KOPT-K1 (cell line): ENCODE data around the gene SQOR.
A peak's percentile ranks its signal among the peaks of the same experiment; 100 is the strongest.

Source experiments
- H3K27ac ChIP-seq: fragments of 200-600 bp; sonication (generic); 2 replicates; pipeline ENCODE4 v1.5.1; 2016; ENCODE audit warnings: antibody characterized with exemption, mild to moderate bottlenecking, low read depth, low read length; ENCODE audit not compliant: poor library complexity, severe bottlenecking
- H3K36me3 ChIP-seq: fragments of 200-600 bp; sonication (generic); 2 replicates; pipeline ENCODE4 v1.5.1; 2017; ENCODE audit warnings: antibody characterized with exemption, mild to moderate bottlenecking, low read length, moderate library complexity; ENCODE audit not compliant: insufficient read depth
- H3K9me3 ChIP-seq: fragments of 200-600 bp; sonication (generic); 2 replicates; pipeline ENCODE4 v1.5.1; 2017; ENCODE audit warnings: antibody characterized with exemption, low read length, mild to moderate bottlenecking; ENCODE audit not compliant: insufficient read depth, poor library complexity, severe bottlenecking

SQOR gene

DNA sequence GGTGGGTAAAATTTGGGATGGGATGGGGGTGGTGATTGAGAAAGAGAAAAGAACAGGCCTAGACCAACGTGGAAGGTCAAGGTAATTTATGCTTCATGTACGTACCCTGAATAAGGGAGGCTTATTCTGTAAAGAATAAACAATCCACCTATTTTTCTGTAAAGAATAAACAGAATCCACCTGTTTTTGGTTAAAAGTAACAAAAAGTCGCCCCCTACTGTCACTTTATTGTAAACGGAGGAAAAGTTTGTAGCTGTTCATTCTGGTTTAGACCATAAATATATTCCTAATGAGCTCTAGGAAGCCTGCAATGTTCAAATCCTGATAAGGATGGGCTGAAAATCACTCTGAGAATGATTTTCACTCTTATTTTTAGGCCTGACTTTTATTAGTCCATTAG lies 23.5 kb upstream of the SQOR start:
- Histone ChIP-seq H3K9me3 (no peaks in the 10 kb centered on the region), H3K36me3 (peaks cover 17% of the 10 kb centered on the region), H3K27ac (no peak overlapping the region)

DNA sequence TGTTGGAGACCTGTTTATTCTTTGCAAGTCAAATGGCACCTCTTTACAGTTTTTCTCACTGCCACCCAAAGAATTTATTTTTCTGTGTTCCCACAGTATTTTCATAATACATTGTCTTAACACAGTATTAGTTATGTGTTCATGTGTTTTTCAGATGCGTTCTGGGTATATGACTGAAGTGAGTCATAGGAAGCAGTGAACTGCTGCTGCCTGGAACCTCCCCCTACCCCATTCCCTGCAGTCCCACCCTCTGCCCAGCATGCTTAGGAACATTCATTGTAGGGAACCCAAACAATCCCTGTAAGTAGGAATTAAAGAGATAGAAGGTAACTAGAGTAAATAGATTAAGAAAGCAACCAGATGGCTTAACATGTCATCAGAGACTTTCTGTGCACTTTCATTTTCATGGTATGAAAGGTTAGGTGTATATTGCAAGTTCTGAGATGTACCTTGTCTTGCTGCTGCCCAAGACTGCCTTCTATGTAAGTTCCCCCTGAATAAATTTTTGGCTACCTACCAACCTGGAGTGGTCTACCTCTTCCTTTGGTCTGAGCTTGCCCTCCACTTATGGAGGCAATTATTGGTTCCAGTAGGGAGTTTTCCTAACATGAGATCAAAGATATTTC lies 21.9 kb upstream of the SQOR start:
- 0 out of 2 replicates have a peak, but pooled peaks cover 9% of the 10 kb centered on the region for H3K36me3 ChIP-seq
- no peaks in the 10 kb centered on the region for H3K9me3 ChIP-seq
- no peak overlapping the region for H3K27ac ChIP-seq

DNA sequence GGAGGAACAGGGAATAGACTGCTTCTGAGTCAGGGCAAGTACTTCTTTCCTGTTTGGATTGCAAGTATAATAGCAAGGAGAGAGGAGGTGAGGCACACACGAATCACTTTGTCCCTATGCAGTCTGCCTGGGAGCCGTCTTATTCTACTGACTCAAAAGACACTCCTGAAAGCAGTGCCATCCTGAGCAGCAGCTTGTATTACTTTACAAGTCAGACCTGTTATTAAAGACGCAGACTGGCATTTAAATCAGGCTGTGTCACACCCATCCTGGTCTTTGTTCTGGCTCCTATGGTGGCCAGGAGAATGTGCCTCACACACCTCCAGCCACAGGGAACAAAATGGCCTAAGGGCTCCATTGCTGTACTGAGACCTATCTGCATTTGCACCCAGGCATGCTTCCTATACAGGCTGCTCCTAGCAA lies 17.9 kb upstream of the SQOR start:
- Histone ChIP-seq H3K36me3 (no peaks in the 10 kb centered on the region), H3K9me3 (no peaks in the 10 kb centered on the region), H3K27ac (no peak overlapping the region)

DNA sequence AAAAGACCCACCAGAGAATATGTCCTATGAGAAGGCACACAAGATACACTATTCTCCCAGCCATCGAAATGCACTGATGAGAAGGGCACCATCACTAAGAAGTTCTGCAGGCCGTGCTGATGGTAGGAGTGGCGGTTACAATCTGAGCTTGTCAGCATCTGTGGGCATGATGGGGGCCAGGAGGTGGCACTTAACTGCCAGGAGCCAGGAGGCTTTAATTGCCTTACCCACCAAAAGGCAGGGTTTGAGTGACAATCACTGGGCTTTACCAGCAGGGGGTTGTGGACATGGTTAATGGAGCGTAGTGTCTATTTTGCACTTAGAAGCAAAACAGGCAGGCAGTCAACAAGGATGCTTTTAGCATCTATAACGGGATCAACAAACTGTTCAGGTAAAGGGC lies 16.0 kb upstream of the SQOR start:
- H3K9me3 ChIP-seq, result no peaks in the 10 kb centered on the region
- H3K36me3 ChIP-seq, result no peaks in the 10 kb centered on the region
- no peak overlapping the region for H3K27ac ChIP-seq

DNA sequence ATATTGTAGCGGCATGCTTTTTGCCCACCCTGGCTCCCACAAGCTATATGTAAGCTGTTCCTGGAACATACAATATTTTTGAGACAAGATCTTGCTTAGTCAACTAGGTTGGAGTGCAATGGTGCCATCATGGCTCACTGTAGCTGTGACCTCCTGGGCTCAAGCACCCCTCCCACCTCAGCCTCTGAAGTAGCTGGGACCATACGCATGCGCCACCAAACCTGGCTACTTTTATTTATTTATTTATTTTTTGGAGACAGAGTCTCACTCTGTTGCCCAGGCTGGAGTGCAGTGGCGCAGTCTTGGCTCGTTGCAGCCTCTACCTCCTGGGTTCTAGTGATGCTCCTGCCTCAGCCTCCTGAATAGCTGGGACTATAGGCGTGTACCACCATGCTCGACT lies 6.7 kb upstream of the SQOR start:
- Histone ChIP-seq H3K27ac (no peak overlapping the region), H3K9me3 (peaks cover 21% of the 10 kb centered on the region), H3K36me3 (no peaks in the 10 kb centered on the region)

DNA sequence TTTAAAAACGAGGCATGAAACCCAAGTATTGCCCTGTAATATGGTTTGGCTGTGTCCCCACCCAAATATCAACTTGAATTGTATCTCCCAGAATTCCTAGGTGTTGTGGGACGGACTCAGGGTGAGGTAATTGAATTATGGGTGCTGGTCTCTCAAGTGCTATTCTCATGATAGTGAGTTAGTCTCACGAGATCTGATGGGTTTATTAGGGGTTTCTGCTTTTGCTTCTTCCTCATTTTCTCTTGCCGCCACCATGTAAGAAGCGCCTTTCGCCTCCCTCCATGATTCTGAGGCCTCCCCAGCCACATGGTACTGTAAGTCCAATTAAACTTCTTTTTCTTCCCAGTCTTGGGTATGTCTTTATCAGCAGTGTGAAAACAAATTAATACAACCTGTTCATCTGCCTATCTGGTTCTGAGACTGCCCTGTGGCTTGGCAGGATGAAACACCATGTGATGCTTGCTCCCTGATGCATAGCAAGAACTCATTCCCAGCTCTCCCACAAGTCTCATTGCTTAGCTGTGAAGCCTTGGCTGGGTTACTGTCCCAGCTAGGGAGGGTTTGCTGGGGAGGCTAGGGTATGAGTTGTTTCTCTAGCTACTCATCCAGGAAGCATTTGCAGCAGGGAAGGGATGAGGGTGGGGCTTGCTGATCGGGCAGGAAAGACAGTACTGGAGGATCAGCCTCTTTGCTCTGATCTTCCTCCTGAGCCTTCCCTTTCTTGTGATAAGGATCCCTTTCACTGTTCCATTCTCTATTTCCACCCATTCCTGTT lies 3.7 kb upstream of the SQOR start:
- Histone ChIP-seq H3K27ac (no peak overlapping the region), H3K36me3 (no peaks in the 10 kb centered on the region), H3K9me3 (peaks cover 21% of the 10 kb centered on the region)

DNA sequence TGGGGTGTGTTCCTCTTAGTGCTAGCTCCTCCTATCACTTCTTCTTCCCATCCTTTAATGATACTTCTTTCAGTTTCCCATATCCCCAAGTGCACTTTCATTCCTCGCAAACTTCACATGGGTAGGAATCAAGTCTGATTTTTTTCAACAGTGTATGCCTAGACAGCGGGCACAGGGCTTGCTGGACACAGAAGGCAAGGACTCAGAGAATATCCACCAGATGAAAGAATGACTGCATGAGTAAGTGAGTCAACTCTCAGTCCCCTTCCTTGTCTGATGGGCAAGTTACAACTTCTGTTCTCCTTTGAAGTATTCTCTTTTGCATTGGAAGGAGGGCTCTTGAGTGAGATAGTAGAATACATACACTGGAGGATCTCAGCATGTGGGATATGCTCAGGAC lies 3.1 kb upstream of the SQOR start:
- H3K27ac ChIP-seq, result no peak overlapping the region
- no peaks in the 10 kb centered on the region for H3K36me3 ChIP-seq
- H3K9me3 ChIP-seq, result peaks cover 16% of the 10 kb centered on the region

DNA sequence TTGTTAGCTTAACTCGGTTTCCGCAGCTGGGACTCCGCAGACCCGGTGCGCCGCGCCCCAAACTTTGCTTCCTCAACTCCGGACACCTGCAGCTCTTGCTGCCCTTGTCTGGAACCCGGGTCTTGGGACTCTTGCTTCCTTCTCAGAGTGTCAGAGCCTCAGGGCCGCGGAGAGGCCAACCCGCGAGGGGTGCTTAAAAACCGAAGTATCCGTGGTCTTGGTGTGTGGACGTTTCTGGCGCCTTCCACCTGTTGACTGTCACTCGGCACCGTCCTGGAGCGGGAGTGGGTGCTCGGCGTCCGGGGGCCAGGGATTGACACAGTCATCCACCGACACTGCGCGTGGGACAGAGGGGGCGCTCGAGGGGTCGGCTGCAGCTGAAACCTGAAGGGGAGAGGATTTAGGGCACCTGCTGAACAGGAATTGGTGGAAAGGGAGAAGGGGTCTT lies 386 bp downstream of the SQOR start:
- H3K27ac ChIP-seq, result peak overlapping the region; percentile 45
- no peaks in the 10 kb centered on the region for H3K9me3 ChIP-seq
- H3K36me3 ChIP-seq, result no peaks in the 10 kb centered on the region

DNA sequence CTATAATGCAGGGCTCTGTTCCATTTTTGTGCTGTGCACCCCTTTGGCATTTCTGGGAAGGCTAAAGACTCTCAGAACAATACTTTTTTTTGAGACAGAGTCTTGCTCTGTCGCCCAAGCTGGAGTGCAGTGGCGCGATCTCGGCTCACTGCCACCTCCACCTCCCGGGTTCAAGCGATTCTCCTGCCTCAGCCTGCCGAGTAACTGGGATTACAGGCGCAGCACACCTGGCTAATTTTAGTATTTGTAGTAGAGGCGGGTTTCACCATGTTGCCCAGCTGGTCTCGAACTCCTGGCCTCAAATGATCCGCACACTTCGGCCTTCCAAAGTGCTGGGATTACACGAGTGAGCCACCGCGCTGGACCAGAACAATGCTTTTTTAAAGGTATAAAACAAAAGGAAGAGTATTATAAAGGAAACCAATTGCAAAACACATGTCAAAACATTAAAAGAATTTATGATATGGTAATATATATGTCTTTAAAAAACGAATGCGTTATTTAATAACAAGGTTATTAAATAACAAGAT lies 999 bp downstream of the SQOR start:
- Histone ChIP-seq H3K9me3 (no peaks in the 10 kb centered on the region), H3K36me3 (no peaks in the 10 kb centered on the region), H3K27ac (peak overlapping the region; percentile 45)

DNA sequence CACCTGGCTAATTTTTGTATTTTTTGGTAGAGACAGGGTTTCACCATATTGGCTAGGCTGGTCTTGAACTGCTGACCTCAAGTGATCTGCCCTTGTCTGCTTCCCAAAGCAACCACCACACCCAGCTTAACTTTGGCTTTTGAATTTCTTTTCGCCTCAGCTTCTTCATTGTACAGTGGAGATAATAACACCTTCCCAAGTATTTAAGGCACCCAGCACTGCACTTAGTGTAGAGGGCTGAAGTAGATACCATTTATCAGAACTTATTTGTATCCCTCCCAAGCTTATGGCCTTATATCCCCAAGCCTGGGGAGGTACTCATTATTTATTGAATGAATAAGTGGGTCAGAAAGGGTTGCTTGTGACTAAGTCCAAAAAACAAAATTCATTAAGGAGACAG lies 2.3 kb downstream of the SQOR start:
- Histone ChIP-seq H3K9me3 (no peaks in the 10 kb centered on the region), H3K36me3 (no peaks in the 10 kb centered on the region), H3K27ac (peak overlapping the region; percentile 77)

DNA sequence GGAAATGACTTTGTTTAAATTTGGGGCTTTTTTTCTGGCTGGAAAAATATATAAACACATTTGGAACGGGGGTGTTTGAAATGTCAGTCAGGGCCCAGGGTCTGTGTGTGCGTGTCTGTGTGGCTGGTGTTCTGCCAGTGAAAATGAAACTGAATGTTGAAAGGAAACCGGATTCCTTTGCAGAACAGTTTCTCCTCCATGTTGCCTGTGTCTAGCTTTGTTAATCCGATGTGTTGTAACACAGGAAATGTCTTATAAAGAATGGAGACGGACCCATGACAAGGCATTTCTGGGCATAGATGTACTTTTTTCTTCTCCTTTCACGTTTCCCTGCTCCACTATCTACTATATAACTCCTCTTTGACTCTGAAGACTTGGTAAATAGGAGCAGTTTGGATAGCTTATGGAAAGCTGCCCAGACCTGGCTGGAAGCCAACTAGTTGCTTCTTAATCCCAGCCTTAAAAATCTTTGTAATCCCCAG lies 2.8 kb downstream of the SQOR start:
- no peaks in the 10 kb centered on the region for H3K36me3 ChIP-seq
- H3K9me3 ChIP-seq, result no peaks in the 10 kb centered on the region
- peak overlapping the region; percentile 77 for H3K27ac ChIP-seq

DNA sequence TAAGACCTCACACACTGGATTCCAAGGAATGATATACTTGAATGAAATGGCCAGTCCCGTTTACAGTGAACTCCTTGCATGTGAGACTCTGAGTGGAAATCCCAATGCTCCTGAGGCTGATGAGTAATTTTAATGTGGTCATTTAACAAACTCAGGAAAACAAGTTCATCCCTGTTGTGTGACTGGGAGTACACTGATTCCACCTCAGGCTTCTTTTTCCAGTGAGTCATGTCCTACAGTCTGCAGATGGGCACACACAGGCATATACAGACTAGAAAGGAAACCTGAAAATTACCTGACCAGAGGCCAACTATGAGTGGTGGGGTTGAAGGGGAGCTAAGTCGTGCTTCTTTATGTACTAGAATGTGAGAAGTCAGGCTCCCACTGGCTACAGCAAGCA lies 5.8 kb downstream of the SQOR start:
- Histone ChIP-seq H3K27ac (no peak overlapping the region), H3K9me3 (no peaks in the 10 kb centered on the region), H3K36me3 (no peaks in the 10 kb centered on the region)

DNA sequence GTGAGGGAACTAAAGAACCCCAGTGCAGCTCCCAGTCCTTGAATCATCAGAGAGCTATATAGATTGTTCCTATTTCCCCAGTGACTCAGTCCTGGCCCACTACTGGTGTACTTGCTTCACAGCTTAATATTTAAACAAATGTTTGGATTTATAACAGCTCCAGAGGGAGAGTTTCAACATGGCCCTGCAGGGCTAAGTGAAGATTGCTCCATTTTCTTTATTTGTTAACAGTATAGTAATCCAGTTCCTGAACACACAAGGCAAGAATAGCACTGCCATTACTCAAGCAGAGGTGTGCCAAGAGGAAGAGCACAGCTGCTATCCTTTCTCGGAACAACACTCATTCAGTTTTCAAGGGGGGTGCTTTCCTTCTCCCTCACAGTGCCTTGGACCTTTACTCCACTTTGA lies 6.5 kb downstream of the SQOR start:
- Histone ChIP-seq H3K36me3 (no peaks in the 10 kb centered on the region), H3K9me3 (no peaks in the 10 kb centered on the region), H3K27ac (no peak overlapping the region)

DNA sequence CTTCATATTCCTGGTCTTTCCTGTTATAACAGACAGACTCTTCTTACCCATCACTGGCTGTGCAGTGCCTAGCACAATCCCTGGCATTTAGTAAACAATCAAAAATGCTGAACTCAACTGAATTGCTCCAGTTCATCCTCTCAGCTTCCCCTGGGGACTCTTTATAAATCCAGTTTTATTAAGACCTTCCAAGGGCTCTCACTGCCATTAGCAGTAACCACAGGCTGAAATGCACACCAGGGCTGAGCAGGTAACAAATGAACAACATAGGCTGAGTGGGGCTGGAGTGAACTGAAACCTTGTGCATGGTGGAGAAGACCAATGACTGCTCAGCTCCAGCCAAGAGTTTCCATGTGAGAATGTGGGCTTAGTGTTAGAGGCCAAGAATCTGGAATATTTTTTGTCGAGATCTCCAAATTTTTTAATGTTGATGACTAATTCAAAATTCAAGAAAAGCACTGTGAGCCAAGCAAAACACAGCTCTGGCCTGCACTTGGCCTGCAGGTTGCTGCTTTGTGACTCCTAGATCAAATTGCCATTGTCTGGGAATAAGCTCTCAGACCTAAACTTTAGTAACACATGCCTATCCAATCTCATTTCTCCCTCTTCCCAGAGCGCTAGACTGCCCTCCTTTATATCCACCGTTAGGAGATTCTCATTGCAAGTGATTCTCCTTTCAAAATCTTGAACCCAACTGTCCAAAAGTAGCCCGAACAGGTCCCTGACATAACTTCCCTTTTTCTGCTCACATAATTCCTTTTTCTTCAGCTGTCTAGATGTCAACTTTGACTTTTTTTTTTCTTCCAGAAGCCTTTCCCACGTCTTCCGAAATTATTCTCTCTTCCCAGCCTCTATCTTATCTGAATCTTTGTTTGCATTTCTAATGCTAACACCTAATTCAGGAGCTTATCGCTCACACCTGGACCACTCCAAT lies 7.4 kb downstream of the SQOR start:
- Histone ChIP-seq H3K36me3 (no peaks in the 10 kb centered on the region), H3K27ac (no peak overlapping the region), H3K9me3 (no peaks in the 10 kb centered on the region)

DNA sequence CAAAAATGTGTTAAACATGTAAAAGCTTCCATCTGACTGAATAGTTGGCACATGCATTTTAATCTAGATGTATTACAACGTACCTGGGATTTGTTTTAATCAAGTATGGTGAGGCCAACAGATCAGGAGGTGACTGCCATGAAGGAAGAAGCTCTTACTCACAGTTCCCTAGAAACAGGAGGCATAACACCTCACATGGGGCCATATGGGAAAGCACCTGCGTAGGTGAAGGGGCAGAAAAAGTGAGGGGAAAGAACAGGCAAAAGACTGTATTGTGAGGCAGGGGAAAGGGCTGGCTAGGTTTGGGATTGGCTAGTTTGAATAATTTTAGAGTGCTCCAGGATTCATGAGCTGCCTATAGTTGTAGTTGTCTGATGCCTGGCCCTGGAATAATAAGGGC lies 9.6 kb downstream of the SQOR start:
- Histone ChIP-seq H3K27ac (no peak overlapping the region), H3K9me3 (no peaks in the 10 kb centered on the region), H3K36me3 (no peaks in the 10 kb centered on the region)
